ENCODE measurements around the gene CACNA1A.
"Not testable (repeated sequence)": the region's sequence is repeated elsewhere in the genome, so short reads cannot be mapped to it uniquely, and the experiment has no call there.

CACNA1A gene

GRCh38 chr19:13209484-13210338 lies 296.6 kb downstream of the CACNA1A start:
- H3K4me3 ChIP-seq (ENCODE audit: insufficient read depth, low read depth, low read length), result no peak overlapping the region
- H3K27ac ChIP-seq (ENCODE audit: insufficient read depth, low read depth, low read length, poor library complexity, severe bottlenecking), result peak overlapping the region; percentile 8
- WGBS, 2 experiments, result 86 to 88% methylated on average over 13 of the region's 13 CpGs
- H3K9me3 ChIP-seq (ENCODE audit: control insufficient read depth, low read length), result no peaks in the 10 kb centered on the region
- H3K27me3 ChIP-seq (ENCODE audit: control insufficient read depth, insufficient read depth, low read length, poor library complexity, severe bottlenecking), result no peaks in the 10 kb centered on the region
- peaks cover 14% of the 10 kb centered on the region for H3K4me1 ChIP-seq (ENCODE audit: control insufficient read depth, insufficient read depth, low read length)
- H3K36me3 ChIP-seq (ENCODE audit: control insufficient read depth, insufficient read depth, low read length), result no peaks in the 10 kb centered on the region

GRCh38 chr19:13208672-13209483 lies 297.4 kb downstream of the CACNA1A start:
- Histone ChIP-seq H3K27ac (ENCODE audit: insufficient read depth, low read depth, low read length, poor library complexity, severe bottlenecking) (no peak overlapping the region), H3K4me3 (ENCODE audit: insufficient read depth, low read depth, low read length) (no peak overlapping the region)

GRCh38 chr19:13207846-13208671 lies 298.2 kb downstream of the CACNA1A start:
- 80 to 83% methylated on average over 36 to 39 of the region's 39 CpGs for WGBS, 2 experiments
- Histone ChIP-seq H3K27me3 (ENCODE audit: control insufficient read depth, insufficient read depth, low read length, poor library complexity, severe bottlenecking) (no peaks in the 10 kb centered on the region), H3K4me3 (ENCODE audit: insufficient read depth, low read depth, low read length) (no peak overlapping the region), H3K9me3 (ENCODE audit: control insufficient read depth, low read length) (no peaks in the 10 kb centered on the region), H3K36me3 (ENCODE audit: control insufficient read depth, insufficient read depth, low read length) (no peaks in the 10 kb centered on the region), H3K27ac (ENCODE audit: insufficient read depth, low read depth, low read length, poor library complexity, severe bottlenecking) (no peak overlapping the region), H3K4me1 (ENCODE audit: control insufficient read depth, insufficient read depth, low read length) (peaks cover 14% of the 10 kb centered on the region)

More at GRCh38 chr19:13208672-13209483, 297.4 kb downstream of the CACNA1A start:
- H3K9me3 ChIP-seq (ENCODE audit: control insufficient read depth, low read length), result no peaks in the 10 kb centered on the region
- no peaks in the 10 kb centered on the region for H3K27me3 ChIP-seq (ENCODE audit: control insufficient read depth, insufficient read depth, low read length, poor library complexity, severe bottlenecking)
- H3K4me1 ChIP-seq (ENCODE audit: control insufficient read depth, insufficient read depth, low read length), result peaks cover 14% of the 10 kb centered on the region
- 93% methylated on average over 52 of the region's 52 CpGs for WGBS, 2 experiments
- H3K36me3 ChIP-seq (ENCODE audit: control insufficient read depth, insufficient read depth, low read length), result no peaks in the 10 kb centered on the region

GRCh38 chr19:13207237-13207845 lies 298.9 kb downstream of the CACNA1A start:
- Histone ChIP-seq H3K27ac (ENCODE audit: insufficient read depth, low read depth, low read length, poor library complexity, severe bottlenecking) (no peak overlapping the region), H3K9me3 (ENCODE audit: control insufficient read depth, low read length) (no peaks in the 10 kb centered on the region), H3K4me3 (ENCODE audit: insufficient read depth, low read depth, low read length) (no peak overlapping the region), H3K4me1 (ENCODE audit: control insufficient read depth, insufficient read depth, low read length) (peaks cover 14% of the 10 kb centered on the region), H3K27me3 (ENCODE audit: control insufficient read depth, insufficient read depth, low read length, poor library complexity, severe bottlenecking) (no peaks in the 10 kb centered on the region), H3K36me3 (ENCODE audit: control insufficient read depth, insufficient read depth, low read length) (no peaks in the 10 kb centered on the region)
- 92 to 94% methylated on average over 79 of the region's 79 CpGs for WGBS, 2 experiments

- H3K9me3 ChIP-seq (ENCODE audit: control insufficient read depth, low read length), result no peaks in the 10 kb centered on the region
- H3K27ac ChIP-seq (ENCODE audit: insufficient read depth, low read depth, low read length, poor library complexity, severe bottlenecking), result no peak overlapping the region
- H3K27me3 ChIP-seq (ENCODE audit: control insufficient read depth, insufficient read depth, low read length, poor library complexity, severe bottlenecking), result no peaks in the 10 kb centered on the region
- H3K4me3 ChIP-seq (ENCODE audit: insufficient read depth, low read depth, low read length), result no peak overlapping the region
- no peaks in the 10 kb centered on the region for H3K36me3 ChIP-seq (ENCODE audit: control insufficient read depth, insufficient read depth, low read length)
- peaks cover 14% of the 10 kb centered on the region for H3K4me1 ChIP-seq (ENCODE audit: control insufficient read depth, insufficient read depth, low read length)
- WGBS, 2 experiments, result 89 to 94% methylated on average over 4 to 5 of the region's 5 CpGs
Observed at GRCh38 chr19:13206587-13206986, 299.7 kb downstream of the CACNA1A start.

- not testable (repeated sequence) for H3K27ac ChIP-seq (ENCODE audit: insufficient read depth, low read depth, low read length, poor library complexity, severe bottlenecking); H3K9me3 ChIP-seq (ENCODE audit: control insufficient read depth, low read length); H3K36me3 ChIP-seq (ENCODE audit: control insufficient read depth, insufficient read depth, low read length); H3K4me3 ChIP-seq (ENCODE audit: insufficient read depth, low read depth, low read length); H3K4me1 ChIP-seq (ENCODE audit: control insufficient read depth, insufficient read depth, low read length); H3K27me3 ChIP-seq (ENCODE audit: control insufficient read depth, insufficient read depth, low read length, poor library complexity, severe bottlenecking)
- WGBS, 2 experiments, result 92 to 97% methylated on average over 7 of the region's 7 CpGs
Observed at GRCh38 chr19:13202112-13202511, 304.2 kb downstream of the CACNA1A start.

GRCh38 chr19:13198634-13199033 lies 307.6 kb downstream of the CACNA1A start:
- Histone ChIP-seq H3K9me3 (ENCODE audit: control insufficient read depth, low read length) (no peaks in the 10 kb centered on the region), H3K36me3 (ENCODE audit: control insufficient read depth, insufficient read depth, low read length) (no peaks in the 10 kb centered on the region)
- 91% methylated on average over 18 of the region's 18 CpGs for WGBS, 2 experiments

GRCh38 chr19:13195678-13196077 lies 310.6 kb downstream of the CACNA1A start:
- no peaks in the 10 kb centered on the region for H3K27me3 ChIP-seq (ENCODE audit: control insufficient read depth, insufficient read depth, low read length, poor library complexity, severe bottlenecking)
- no peak overlapping the region for H3K4me3 ChIP-seq (ENCODE audit: insufficient read depth, low read depth, low read length)
- WGBS, 2 experiments, result 61 to 64% methylated on average over 11 of the region's 11 CpGs
- H3K27ac ChIP-seq (ENCODE audit: insufficient read depth, low read depth, low read length, poor library complexity, severe bottlenecking), result no peak overlapping the region
- no peaks in the 10 kb centered on the region for H3K9me3 ChIP-seq (ENCODE audit: control insufficient read depth, low read length)
- H3K4me1 ChIP-seq (ENCODE audit: control insufficient read depth, insufficient read depth, low read length), result no peaks in the 10 kb centered on the region
- H3K36me3 ChIP-seq (ENCODE audit: control insufficient read depth, insufficient read depth, low read length), result no peaks in the 10 kb centered on the region

More at GRCh38 chr19:13198634-13199033, 307.6 kb downstream of the CACNA1A start:
- H3K4me3 ChIP-seq (ENCODE audit: insufficient read depth, low read depth, low read length), result no peak overlapping the region
- H3K27me3 ChIP-seq (ENCODE audit: control insufficient read depth, insufficient read depth, low read length, poor library complexity, severe bottlenecking), result no peaks in the 10 kb centered on the region
- H3K27ac ChIP-seq (ENCODE audit: insufficient read depth, low read depth, low read length, poor library complexity, severe bottlenecking), result no peak overlapping the region
- no peaks in the 10 kb centered on the region for H3K4me1 ChIP-seq (ENCODE audit: control insufficient read depth, insufficient read depth, low read length)

- Histone ChIP-seq H3K36me3 (ENCODE audit: control insufficient read depth, insufficient read depth, low read length) (no peaks in the 10 kb centered on the region), H3K9me3 (ENCODE audit: control insufficient read depth, low read length) (no peaks in the 10 kb centered on the region), H3K27me3 (ENCODE audit: control insufficient read depth, insufficient read depth, low read length, poor library complexity, severe bottlenecking) (no peaks in the 10 kb centered on the region), H3K4me3 (ENCODE audit: insufficient read depth, low read depth, low read length) (no peak overlapping the region), H3K27ac (ENCODE audit: insufficient read depth, low read depth, low read length, poor library complexity, severe bottlenecking) (no peak overlapping the region), H3K4me1 (ENCODE audit: control insufficient read depth, insufficient read depth, low read length) (no peaks in the 10 kb centered on the region)
- WGBS, 2 experiments, result 84 to 87% methylated on average over 19 of the region's 19 CpGs
Observed at GRCh38 chr19:13190781-13191540, 315.3 kb downstream of the CACNA1A start.
